B cell (primary cell): ENCODE measurements around the gene ATP9B. TPM values are rescaled to one million over a fixed set of nuclear protein-coding genes. Genes with fewer than 3 reads are reported as not detected.

Experiments used
- ATAC-seq: fragments of 200-7000 bp; cut with Tn5 transposase; one replicate; pipeline ENCODE4 v1.10.0; 2021; ENCODE audit warnings: low read depth, mild to moderate bottlenecking, moderate number of reproducible peaks, moderate library complexity
- CTCF ChIA-PET: fragments of 350-600 bp; sonication (Branson Sonifier 250); formaldehyde crosslinking; loops from one replicate; lab custom pipeline; 2021; ENCODE audit warnings: antibody characterized with exemption, inconsistent platforms; lab: Charles Lee
- POLR2A ChIA-PET: fragments of 350-600 bp; sonication (Branson Sonifier 250); formaldehyde crosslinking; loops from one replicate; lab custom pipeline; 2021; ENCODE audit warnings: antibody characterized with exemption; lab: Charles Lee
- DNase-seq: peaks from one replicate; pipeline ENCODE4 v3.0.0; 2013
- H2AFZ ChIP-seq: 2 replicates; pipeline ENCODE4 v1.6.1; 2012; ENCODE audit warnings: mild to moderate bottlenecking, low read depth, low read length; ENCODE audit not compliant: insufficient read depth, poor library complexity, severe bottlenecking
- H3K27ac ChIP-seq, 2 donors: 1 replicate in 1 of 2; 2 replicates in 1 of 2; pipeline ENCODE4 v1.5.1; 2012 to 2013; ENCODE audit warnings: low read length in 2 of 2, mild to moderate bottlenecking in 2 of 2, moderate library complexity in 1 of 2
- H3K27me3 ChIP-seq, 4 experiments: fragments of 200-600 bp in 1 of 4; sonication (generic) in 1 of 4; replicated peaks in 1 of 4; 1 replicate in 2 of 4; 2 replicates in 2 of 4; pipeline versions ENCODE4 v1.6.1 to v1.7.0; 2013 to 2016; ENCODE audit warnings: low read length in 3 of 4, mild to moderate bottlenecking in 2 of 4, mixed read lengths in 1 of 4, moderate library complexity in 1 of 4; ENCODE audit not compliant: insufficient read depth in 4 of 4, control insufficient read depth in 3 of 4; ENCODE audit errors: control extremely low read depth in 1 of 4
- H3K36me3 ChIP-seq, 2 experiments: replicated peaks in 1 of 2; 1 replicate in 1 of 2; 2 replicates in 1 of 2; pipeline versions ENCODE4 v1.6.1 to v1.7.1; 2013; ENCODE audit warnings: low read length in 1 of 2; ENCODE audit not compliant: insufficient read depth in 2 of 2, control insufficient read depth in 1 of 2; ENCODE audit errors: control extremely low read depth in 1 of 2, extremely low read depth in 1 of 2
- H3K4me1 ChIP-seq, 2 donors: fragments of 200-600 bp in 1 of 2; sonication (generic) in 1 of 2; 1 replicate in 1 of 2; 2 replicates in 1 of 2; pipeline versions ENCODE4 v1.5.1 to v1.6.1; 2013 to 2017; ENCODE audit warnings: low read length in 2 of 2; ENCODE audit not compliant: control insufficient read depth in 2 of 2, insufficient read depth in 2 of 2
- H3K4me2 ChIP-seq: replicated peaks from 2 replicates; pipeline ENCODE3; 2012; ENCODE audit warnings: mild to moderate bottlenecking, low read depth, low read length; ENCODE audit not compliant: poor library complexity, severe bottlenecking
- H3K4me3 ChIP-seq, 5 experiments: fragments of 200-600 bp in 1 of 5; sonication (generic) in 1 of 5; 1 replicate in 3 of 5; 2 replicates in 2 of 5; pipeline versions ENCODE4 v1.5.1 to v1.7.0; 2011 to 2016; ENCODE audit warnings: low read length in 4 of 5, mild to moderate bottlenecking in 4 of 5, low read depth in 2 of 5, control low read depth in 1 of 5, moderate library complexity in 1 of 5; ENCODE audit not compliant: insufficient read depth in 1 of 5; ENCODE audit errors: control extremely low read depth in 1 of 5, extremely low read depth in 1 of 5
- H3K79me2 ChIP-seq: fragments of 200-600 bp; sonication (generic); one replicate; pipeline ENCODE4 v1.6.0; 2016; ENCODE audit warnings: low read length; ENCODE audit not compliant: control insufficient read depth, insufficient read depth
- H3K9ac ChIP-seq: fragments of 200-600 bp; sonication (generic); 2 replicates; pipeline ENCODE4 v1.6.1; 2017; ENCODE audit warnings: mild to moderate bottlenecking, low read length, moderate library complexity
- H3K9me3 ChIP-seq, 3 donors: one replicate each; pipeline versions ENCODE4 v1.6.1 to v1.7.1; 2013; ENCODE audit warnings: low read length in 2 of 3; ENCODE audit not compliant: control insufficient read depth in 2 of 3, insufficient read depth in 1 of 3; ENCODE audit errors: control extremely low read depth in 1 of 3
- H4K20me1 ChIP-seq: 2 replicates; pipeline ENCODE4 v1.6.0; 2012; ENCODE audit warnings: mild to moderate bottlenecking, low read length; ENCODE audit not compliant: insufficient read depth, control insufficient read depth, poor library complexity, severe bottlenecking
- H3K27ac Mint-ChIP-seq: one replicate; pipeline ENCODE4 v1.8.0; 2021; ENCODE audit warnings: mixed read lengths
- H3K27me3 Mint-ChIP-seq: one replicate; pipeline ENCODE4 v1.8.0; 2021; ENCODE audit warnings: mixed read lengths
- H3K4me1 Mint-ChIP-seq: one replicate; pipeline ENCODE4 v1.8.0; 2021; ENCODE audit warnings: mixed read lengths
- H3K4me3 Mint-ChIP-seq: one replicate; pipeline ENCODE4 v1.8.0; 2021; ENCODE audit warnings: mixed read lengths
- H3K9me3 Mint-ChIP-seq: one replicate; pipeline ENCODE4 v1.8.0; 2022; ENCODE audit warnings: mixed read lengths; ENCODE audit not compliant: insufficient read depth
- EZH2 ChIP-seq: IDR thresholded peaks from 2 replicates; pipeline ENCODE4 v1.6.1; 2012; ENCODE audit warnings: borderline replicate concordance, low read depth, mild to moderate bottlenecking, moderate library complexity, low read length; ENCODE audit not compliant: insufficient read depth, poor library complexity, severe bottlenecking
- WGBS: methylation state at CpG from one replicate; pipeline ENCODE4 v1.1.5; 2013; ENCODE audit warnings: missing lambda C conversion rate; ENCODE audit not compliant: insufficient coverage; 5-methylcytosine and 5-hydroxymethylcytosine counted together
- intact Hi-C: fragments of 100-400 bp; cut with micrococcal nuclease; formaldehyde crosslinking; loops from one replicate; pipeline ENCODE4 v1.10.0; 2022
- polyA plus RNA-seq: library from polyadenylated mRNA; depleted of rRNA; stranded (reverse); fragments of >200 nt; gene quantifications from 2 replicates; pipeline ENCODE4 v1.2.3, GENCODE V29; 2012
- total RNA-seq, 2 donors: library from RNA; stranded (reverse); fragments of 120-200 nt in 1 of 2; gene quantifications; 1 replicate in 1 of 2; 2 replicates in 1 of 2; pipeline versions ENCODE4 v1.2.3 to v1.2.4, GENCODE V29; 2013 to 2022
- TF ChIP-seq, protein P1 (sequence below): fragments of 200-600 bp; IDR thresholded peaks from one replicate; pipeline ENCODE4 v1.8.0; 2022; ENCODE audit warnings: antibody characterized with exemption, mild to moderate bottlenecking

The ATP9B gene
- total and polyA plus RNA-seq, 2 donors (not counting 1 experiment from before 2014, with no cell fraction given): 34.3 to 71.7 TPM

DNA sequence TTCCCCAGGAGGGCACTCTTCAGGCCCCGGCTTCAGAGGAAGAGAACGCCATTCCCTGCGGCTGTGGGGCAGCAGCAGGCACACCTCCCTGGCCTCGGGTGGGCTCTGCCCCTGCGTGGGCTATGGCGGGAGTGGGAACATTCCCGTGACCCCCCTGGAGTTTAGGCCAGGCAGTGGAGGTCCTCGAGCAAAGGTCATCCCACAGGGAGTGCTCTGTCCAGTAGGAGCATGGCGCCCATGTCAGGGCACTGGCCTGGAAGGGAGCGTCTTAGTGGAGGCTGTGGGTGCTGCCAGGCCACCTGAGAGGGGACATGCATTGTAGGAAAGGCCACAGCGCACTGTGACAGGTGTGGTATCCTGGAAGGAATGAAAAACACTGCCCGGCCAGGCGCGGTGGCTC is 317.4 kb downstream of the ATP9B start:
- Histone ChIP-seq H3K4me2 (no peak overlapping the region), H3K27ac (no peak overlapping the region), H3K79me2 (no peaks in the 10 kb centered on the region), H4K20me1 (no peaks in the 10 kb centered on the region), H3K4me1 (peaks cover 4 to 8% of the 10 kb centered on the region in 2 donors), H3K36me3 (no peaks in the 10 kb centered on the region), H2AFZ (no peak overlapping the region), H3K4me3 (no peak overlapping the region), H3K9ac (no peak overlapping the region), H3K9me3 (peaks cover 0 to 4% (median 0%) of the 10 kb centered on the region in 3 donors), H3K27me3 (no peaks in the 10 kb centered on the region)
- Mint-ChIP-seq H3K9me3 (no peaks in the 10 kb centered on the region), H3K27ac (no peak overlapping the region), H3K4me3 (no peak overlapping the region), H3K4me1 (peaks cover 6% of the 10 kb centered on the region), H3K27me3 (peaks cover 4% of the 10 kb centered on the region)
- CTCF ChIA-PET: interaction anchor here (12.4 kb wide), 1 partner anchor 258 kb away, joined by 175 read pairs; no protein-coding TSS in a partner anchor
- POLR2A ChIA-PET: no interaction called here
- intact Hi-C loops: no loop called here
- DNase-seq: no peak
- WGBS: 84% methylated on average over 14 of the region's 14 CpGs
- TF ChIP-seq EZH2: no peak
- TF ChIP-seq, protein P1, sequence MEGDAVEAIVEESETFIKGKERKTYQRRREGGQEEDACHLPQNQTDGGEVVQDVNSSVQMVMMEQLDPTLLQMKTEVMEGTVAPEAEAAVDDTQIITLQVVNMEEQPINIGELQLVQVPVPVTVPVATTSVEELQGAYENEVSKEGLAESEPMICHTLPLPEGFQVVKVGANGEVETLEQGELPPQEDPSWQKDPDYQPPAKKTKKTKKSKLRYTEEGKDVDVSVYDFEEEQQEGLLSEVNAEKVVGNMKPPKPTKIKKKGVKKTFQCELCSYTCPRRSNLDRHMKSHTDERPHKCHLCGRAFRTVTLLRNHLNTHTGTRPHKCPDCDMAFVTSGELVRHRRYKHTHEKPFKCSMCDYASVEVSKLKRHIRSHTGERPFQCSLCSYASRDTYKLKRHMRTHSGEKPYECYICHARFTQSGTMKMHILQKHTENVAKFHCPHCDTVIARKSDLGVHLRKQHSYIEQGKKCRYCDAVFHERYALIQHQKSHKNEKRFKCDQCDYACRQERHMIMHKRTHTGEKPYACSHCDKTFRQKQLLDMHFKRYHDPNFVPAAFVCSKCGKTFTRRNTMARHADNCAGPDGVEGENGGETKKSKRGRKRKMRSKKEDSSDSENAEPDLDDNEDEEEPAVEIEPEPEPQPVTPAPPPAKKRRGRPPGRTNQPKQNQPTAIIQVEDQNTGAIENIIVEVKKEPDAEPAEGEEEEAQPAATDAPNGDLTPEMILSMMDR: no peak
- ATAC-seq: no peak

DNA sequence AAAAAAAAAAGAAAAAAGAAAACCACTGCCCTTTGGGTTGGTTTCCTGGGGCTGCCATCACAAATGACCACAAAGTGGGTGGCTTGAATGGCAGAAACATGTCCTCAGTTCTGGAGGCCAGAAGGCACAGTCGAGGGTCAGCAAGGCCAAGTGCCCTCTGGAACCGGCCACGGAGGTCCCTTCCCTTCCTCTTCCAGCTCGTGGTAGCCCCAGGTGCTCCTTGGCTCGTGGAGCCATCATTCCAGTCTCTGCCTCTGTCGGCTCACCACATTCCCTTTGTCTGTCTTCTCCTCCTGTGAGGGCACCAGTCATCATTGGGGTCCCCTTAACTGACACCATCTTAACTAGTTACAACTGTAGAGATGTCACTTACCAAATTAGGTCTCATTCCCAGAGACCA is 318.0 kb downstream of the ATP9B start:
- Histone ChIP-seq H3K27ac (no peak overlapping the region), H3K79me2 (no peaks in the 10 kb centered on the region), H3K4me3 (no peak overlapping the region), H3K27me3 (no peaks in the 10 kb centered on the region), H3K9me3 (peaks cover 0 to 4% (median 0%) of the 10 kb centered on the region in 3 donors), H3K4me1 (peaks cover 4 to 8% of the 10 kb centered on the region in 2 donors), H3K4me2 (no peak overlapping the region), H2AFZ (no peak overlapping the region), H4K20me1 (no peaks in the 10 kb centered on the region), H3K36me3 (no peaks in the 10 kb centered on the region), H3K9ac (no peak overlapping the region)
- POLR2A ChIA-PET: no interaction called here
- no peak overlapping the region for H3K27ac Mint-ChIP-seq
- H3K9me3 Mint-ChIP-seq: no peaks in the 10 kb centered on the region
- intact Hi-C loops: no loop called here
- no peak for ATAC-seq
- peaks cover 4% of the 10 kb centered on the region for H3K27me3 Mint-ChIP-seq
- no peak for DNase-seq
- no peak overlapping the region for H3K4me3 Mint-ChIP-seq
- H3K4me1 Mint-ChIP-seq: peaks cover 8% of the 10 kb centered on the region
- WGBS: 94% methylated on average over 6 of the region's 6 CpGs
- TF ChIP-seq EZH2: no peak
- CTCF ChIA-PET: interaction anchor here (1.6 kb wide), 1 partner anchor 121 kb away, joined by 3 read pairs; no protein-coding TSS in a partner anchor
